AG10803 (cell line): ENCODE results near the gene ZNF212.

ENCODE experiments used
- DNase-seq: peaks from one replicate; pipeline ENCODE4 v3.0.0; 2010; ENCODE audit warnings: low read depth
- H3K4me3 ChIP-seq: 2 replicates; pipeline ENCODE4 v1.5.1; 2011; ENCODE audit warnings: mild to moderate bottlenecking, low read length, control low read depth
- TF ChIP-seq, protein P1 (sequence below): conservative IDR thresholded peaks from 2 replicates; pipeline ENCODE4 v1.5.1; 2011; ENCODE audit warnings: mild to moderate bottlenecking, low read length, control low read depth, inconsistent platforms

Gene ZNF212

DNA sequence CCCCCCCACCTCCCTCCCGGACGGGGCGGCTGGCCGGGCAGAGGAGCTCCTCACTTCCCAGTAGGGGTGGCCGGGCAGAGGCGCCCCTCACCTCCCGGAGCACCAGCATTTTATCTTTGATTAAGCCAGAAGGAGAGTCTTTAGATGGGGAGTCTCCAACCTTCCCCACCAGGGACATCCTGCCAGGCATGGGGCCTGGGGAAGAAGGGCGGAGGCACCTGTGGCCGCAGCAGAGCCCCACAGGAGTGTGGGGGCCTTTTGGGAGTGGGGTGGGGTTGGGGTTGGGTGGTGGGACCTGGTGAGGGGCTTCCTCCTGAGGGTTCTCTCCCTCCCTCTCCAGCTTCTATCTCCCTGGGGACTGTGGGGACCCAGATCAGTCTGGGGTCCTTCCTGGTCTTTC lies 40.7 kb downstream of the ZNF212 start:
- no peak for DNase-seq
- no peak overlapping the region for H3K4me3 ChIP-seq
- TF ChIP-seq, protein P1, sequence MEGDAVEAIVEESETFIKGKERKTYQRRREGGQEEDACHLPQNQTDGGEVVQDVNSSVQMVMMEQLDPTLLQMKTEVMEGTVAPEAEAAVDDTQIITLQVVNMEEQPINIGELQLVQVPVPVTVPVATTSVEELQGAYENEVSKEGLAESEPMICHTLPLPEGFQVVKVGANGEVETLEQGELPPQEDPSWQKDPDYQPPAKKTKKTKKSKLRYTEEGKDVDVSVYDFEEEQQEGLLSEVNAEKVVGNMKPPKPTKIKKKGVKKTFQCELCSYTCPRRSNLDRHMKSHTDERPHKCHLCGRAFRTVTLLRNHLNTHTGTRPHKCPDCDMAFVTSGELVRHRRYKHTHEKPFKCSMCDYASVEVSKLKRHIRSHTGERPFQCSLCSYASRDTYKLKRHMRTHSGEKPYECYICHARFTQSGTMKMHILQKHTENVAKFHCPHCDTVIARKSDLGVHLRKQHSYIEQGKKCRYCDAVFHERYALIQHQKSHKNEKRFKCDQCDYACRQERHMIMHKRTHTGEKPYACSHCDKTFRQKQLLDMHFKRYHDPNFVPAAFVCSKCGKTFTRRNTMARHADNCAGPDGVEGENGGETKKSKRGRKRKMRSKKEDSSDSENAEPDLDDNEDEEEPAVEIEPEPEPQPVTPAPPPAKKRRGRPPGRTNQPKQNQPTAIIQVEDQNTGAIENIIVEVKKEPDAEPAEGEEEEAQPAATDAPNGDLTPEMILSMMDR: no peak

DNA sequence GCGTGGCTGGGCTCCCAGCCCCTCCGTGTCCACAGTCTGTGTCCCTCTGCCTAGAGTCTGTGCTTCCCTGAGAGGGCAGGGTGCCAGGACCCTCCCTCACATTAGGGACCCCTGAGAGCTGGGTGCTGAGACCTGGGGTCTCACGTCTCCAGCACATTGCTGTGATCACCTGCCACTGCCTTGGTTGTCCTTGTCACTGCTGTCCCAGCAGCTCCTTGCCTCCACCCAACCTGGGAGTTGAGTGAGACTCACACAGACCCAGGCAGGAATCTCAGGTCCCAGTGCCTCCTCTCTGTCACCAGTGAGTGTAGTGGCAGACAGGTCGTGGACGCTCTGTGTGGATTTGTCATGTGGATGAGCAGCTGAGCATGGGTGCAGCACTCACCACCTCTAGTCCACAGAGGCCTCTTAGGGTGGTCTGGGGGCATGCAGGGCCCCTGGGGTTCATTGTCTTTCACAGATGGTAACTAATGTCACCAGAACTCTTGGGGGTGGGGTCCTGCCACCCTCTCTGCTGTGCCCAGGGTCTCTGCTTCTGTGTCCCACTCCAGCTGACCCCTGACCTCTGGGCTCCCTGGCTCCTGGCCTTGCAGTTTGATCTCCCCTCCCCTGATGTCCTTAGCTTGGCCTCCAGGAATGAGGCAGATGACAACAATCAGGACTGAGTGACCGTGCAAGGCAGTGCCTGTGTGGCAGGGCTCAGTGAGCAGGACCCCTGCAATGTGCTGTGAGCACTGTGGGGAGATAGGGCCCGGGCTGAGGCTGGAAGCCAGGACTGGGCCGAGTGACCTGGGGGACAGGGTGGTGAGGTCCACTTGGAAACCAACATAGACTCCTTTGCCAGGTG lies 41.4 kb downstream of the ZNF212 start:
- no peak overlapping the region for H3K4me3 ChIP-seq
- DNase-seq: no peak
- TF ChIP-seq, protein P1: no peak

DNA sequence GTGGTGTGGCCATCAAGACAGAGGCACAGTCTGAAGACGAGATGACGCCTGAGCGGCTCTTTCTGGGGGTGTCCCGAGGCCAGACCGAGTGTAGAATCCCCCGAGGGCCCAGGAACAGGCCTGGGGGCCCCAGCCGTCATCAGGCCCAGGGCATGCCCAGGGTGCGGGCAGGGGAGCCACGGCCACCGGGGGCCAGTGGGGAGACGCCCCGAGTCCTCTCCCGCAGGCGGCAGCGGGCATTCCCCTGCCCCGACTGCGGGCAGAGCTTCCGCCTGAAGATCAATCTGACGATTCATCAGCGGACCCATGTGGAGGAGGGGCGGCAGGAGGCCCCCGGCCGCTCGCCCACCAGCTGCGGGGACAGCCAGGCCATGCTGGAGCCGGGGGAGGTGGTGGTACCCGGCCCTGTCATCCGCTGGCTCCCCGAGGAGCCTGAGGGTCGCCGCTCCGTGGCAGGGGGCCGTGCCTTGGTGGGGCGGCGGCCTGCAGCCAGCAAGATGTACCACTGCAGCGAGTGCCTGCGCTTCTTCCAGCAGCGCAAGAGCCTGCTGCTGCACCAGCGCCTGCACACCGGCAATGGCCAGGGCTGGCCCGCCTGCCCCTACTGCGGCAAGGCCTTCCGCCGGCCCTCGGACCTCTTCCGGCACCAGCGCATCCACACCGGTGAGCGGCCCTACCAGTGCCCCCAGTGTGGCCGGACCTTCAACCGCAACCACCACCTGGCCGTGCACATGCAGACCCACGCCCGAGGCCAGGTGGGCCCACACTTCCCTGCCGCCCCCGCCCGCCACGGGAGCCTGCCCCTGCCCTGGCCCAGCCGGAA lies 42.3 kb downstream of the ZNF212 start:
- TF ChIP-seq, protein P1: no peak
- H3K4me3 ChIP-seq: no peak overlapping the region
- no peak for DNase-seq

DNA sequence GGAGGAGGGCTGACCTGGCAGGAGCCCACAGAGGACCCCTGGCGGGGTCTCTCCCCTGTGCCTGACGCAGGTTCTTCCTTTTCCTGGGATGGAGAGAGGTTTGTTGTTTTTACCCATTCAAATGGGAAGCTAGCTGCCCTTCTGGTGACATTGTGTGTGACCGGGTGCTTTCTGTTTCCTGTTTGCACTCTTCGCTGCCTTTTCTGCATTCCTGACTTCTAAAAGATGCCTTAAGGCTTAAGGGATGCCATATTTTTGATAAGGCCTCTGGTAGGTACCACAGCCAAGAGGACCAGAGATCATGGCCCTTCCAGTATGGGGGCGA lies 42.8 kb downstream of the ZNF212 start:
- TF ChIP-seq, protein P1: no peak
- H3K4me3 ChIP-seq: no peak overlapping the region
- no peak for DNase-seq

DNA sequence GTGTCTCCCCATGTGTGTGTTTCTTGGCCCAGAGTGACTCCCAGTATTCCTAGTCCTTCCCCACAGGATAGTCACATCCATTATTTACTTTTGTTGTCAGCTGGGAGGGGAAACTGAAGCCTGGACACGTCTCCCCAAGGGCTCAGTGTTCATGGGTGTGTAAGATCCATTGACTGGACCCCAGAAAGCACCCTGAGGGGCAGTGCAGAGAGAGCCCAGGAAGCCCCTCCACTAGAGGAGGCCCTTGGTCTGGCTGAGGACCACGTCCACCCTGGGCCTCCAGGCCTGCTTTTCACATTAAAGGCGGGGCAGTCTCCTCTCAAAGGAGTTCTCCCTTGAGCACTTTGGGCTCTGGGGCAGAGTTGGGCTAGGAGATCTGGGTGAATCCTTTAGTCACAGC lies 43.9 kb downstream of the ZNF212 start:
- no peak for DNase-seq
- TF ChIP-seq, protein P1: no peak
- H3K4me3 ChIP-seq: no peak overlapping the region

DNA sequence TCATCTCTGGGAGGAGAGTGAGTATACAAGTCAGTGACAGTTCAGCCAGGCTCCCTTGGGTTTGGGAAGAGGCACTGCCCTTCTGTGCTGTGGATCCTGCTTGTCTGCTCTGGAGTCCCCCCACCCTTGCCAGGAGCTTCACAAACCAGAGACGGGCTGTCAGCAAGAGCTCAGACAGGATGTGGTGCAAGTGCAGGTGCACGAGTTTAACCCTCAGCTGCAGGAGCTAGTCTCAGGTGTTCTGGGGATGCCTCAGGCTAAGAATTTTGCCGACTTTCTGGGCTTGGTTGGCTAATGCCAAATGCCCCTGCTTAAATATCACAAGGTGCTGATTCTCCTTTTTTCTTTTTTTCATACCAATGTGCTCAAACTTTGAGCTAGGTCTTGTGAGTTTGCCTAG lies 44.9 kb downstream of the ZNF212 start:
- DNase-seq: no peak
- no peak overlapping the region for H3K4me3 ChIP-seq

More for the DNA sequence above, 44.9 kb downstream of the ZNF212 start:
- TF ChIP-seq, protein P1: no peak
